ENCODE measurements around the gene PKN2.

DNA sequence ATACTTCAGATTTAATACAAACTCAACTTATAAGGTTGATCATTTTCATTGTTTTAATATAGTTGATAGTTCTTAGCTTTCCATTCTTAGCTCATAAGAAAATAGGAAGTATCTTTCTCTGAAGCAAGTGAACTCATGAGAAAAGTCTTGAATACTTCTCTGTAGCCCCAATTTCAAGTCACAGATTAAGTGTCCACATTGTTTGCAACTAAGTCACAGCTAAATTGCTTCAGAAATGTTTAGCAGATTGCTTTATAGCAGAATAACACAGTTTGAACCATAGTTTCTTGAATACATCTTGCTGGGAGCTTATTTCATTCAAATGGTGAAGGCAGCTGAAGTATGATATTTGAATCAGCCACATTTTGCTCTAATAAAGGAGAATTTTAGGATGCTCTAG, 10.6 kb upstream of the PKN2 start:
- TF ChIP-seq, protein P1, sequence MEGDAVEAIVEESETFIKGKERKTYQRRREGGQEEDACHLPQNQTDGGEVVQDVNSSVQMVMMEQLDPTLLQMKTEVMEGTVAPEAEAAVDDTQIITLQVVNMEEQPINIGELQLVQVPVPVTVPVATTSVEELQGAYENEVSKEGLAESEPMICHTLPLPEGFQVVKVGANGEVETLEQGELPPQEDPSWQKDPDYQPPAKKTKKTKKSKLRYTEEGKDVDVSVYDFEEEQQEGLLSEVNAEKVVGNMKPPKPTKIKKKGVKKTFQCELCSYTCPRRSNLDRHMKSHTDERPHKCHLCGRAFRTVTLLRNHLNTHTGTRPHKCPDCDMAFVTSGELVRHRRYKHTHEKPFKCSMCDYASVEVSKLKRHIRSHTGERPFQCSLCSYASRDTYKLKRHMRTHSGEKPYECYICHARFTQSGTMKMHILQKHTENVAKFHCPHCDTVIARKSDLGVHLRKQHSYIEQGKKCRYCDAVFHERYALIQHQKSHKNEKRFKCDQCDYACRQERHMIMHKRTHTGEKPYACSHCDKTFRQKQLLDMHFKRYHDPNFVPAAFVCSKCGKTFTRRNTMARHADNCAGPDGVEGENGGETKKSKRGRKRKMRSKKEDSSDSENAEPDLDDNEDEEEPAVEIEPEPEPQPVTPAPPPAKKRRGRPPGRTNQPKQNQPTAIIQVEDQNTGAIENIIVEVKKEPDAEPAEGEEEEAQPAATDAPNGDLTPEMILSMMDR (tag by site-specific recombination; IDR thresholded peaks at IDR 0.05), result no peak
- TF ChIP-seq ZNF121 (tag by site-specific recombination; IDR thresholded peaks at IDR 0.05), result no peak

Data from HEK293 (cell line).